Gastroesophageal sphincter (tissue), 4 donors: Measurements from ENCODE around the gene PAX3. TPM values are rescaled to one million over a fixed set of nuclear protein-coding genes. Genes with fewer than 3 reads are reported as not detected.

ENCODE experiments used
- ATAC-seq: fragments of 150-250 bp; one replicate; pipeline ENCODE4 v1.9.1; 2016; ENCODE audit warnings: mild to moderate bottlenecking, moderate library complexity
- H3K27ac ChIP-seq, 4 donors: fragments of 200-600 bp; sonication (generic) in 3 of 4; 1 replicate in 3 of 4; 2 replicates in 1 of 4; pipeline ENCODE4 v1.5.1; 2016 to 2019
- H3K27me3 ChIP-seq: fragments of 200-600 bp; sonication (generic); one replicate; pipeline ENCODE4 v1.5.1; 2019
- H3K36me3 ChIP-seq, 2 donors: fragments of 200-600 bp; sonication (generic); one replicate each; pipeline ENCODE4 v1.5.1; 2019; ENCODE audit warnings: control low read depth in 1 of 2
- H3K4me1 ChIP-seq, 3 donors: fragments of 200-600 bp; sonication (generic); 1 replicate in 2 of 3; 2 replicates in 1 of 3; pipeline ENCODE4 v1.5.1; 2016 to 2019; ENCODE audit warnings: control low read depth in 2 of 3
- H3K4me3 ChIP-seq, 2 donors: fragments of 200-600 bp; sonication (generic); one replicate each; pipeline ENCODE4 v1.5.1; 2019; ENCODE audit warnings: mild to moderate bottlenecking in 1 of 2, moderate library complexity in 1 of 2
- H3K9me3 ChIP-seq, 3 donors: fragments of 200-600 bp; sonication (generic); one replicate each; pipeline ENCODE4 v1.5.1; 2017 to 2019; ENCODE audit warnings: control low read depth in 2 of 3
- EP300 ChIP-seq: sonication (generic); formaldehyde crosslinking; IDR thresholded peaks from one replicate; pipeline ENCODE4 v1.6.1; 2017; ENCODE audit warnings: antibody characterized with exemption, mild to moderate bottlenecking
- POLR2A ChIP-seq, 2 donors: fragments of 450-650 bp; IDR thresholded peaks; one replicate each; pipeline ENCODE4 v1.6.1; 2017; ENCODE audit warnings: antibody characterized with exemption in 2 of 2, mild to moderate bottlenecking in 2 of 2, moderate library complexity in 1 of 2
- POLR2AphosphoS5 ChIP-seq: sonication (generic); formaldehyde crosslinking; IDR thresholded peaks from one replicate; pipeline ENCODE4 v1.6.1; 2017; ENCODE audit warnings: antibody characterized with exemption
- WGBS, 2 donors: methylation state at CpG; one replicate each; pipeline ENCODE4 v1.1.5; 2018; ENCODE audit warnings: low coverage in 1 of 2; 5-methylcytosine and 5-hydroxymethylcytosine counted together
- total RNA-seq, 4 donors: library from RNA; depleted of rRNA; stranded (reverse); fragments of >200 nt; gene quantifications; one replicate each; pipeline ENCODE4 v1.1.0, GENCODE V29; 2016
- TF ChIP-seq, protein P1 (sequence below), 4 experiments: fragments of 200-600 bp in 2 of 4; fragments of 450-650 bp in 2 of 4; sonication (generic) in 1 of 4; IDR thresholded peaks; one replicate each; pipeline ENCODE4 v1.5.1; 2017 to 2019; ENCODE audit warnings: antibody characterized with exemption in 4 of 4, mild to moderate bottlenecking in 2 of 4, moderate library complexity in 2 of 4

Gene PAX3
- total RNA-seq, 4 donors from 2014 or later, result 0.31 TPM; not detected in 3

GRCh38 chr2:222300726-222301052 lies 1.9 kb upstream of the PAX3 start:
- ATAC-seq, result no peak

GRCh38 chr2:222299906-222300725 lies 1.3 kb upstream of the PAX3 start:
- H3K27ac ChIP-seq, result no peak overlapping the region
- no peak for ATAC-seq
- no peak overlapping the region for H3K4me3 ChIP-seq
- H3K36me3 ChIP-seq, result no peaks in the 10 kb centered on the region
- H3K4me1 ChIP-seq, result peaks cover 0 to 92% (median 28%) of the 10 kb centered on the region in 3 donors
- TF ChIP-seq EP300 (no peak), POLR2AphosphoS5 (no peak), POLR2A (IDR thresholded peaks at IDR 0.05) (no peak)
- TF ChIP-seq, protein P1, sequence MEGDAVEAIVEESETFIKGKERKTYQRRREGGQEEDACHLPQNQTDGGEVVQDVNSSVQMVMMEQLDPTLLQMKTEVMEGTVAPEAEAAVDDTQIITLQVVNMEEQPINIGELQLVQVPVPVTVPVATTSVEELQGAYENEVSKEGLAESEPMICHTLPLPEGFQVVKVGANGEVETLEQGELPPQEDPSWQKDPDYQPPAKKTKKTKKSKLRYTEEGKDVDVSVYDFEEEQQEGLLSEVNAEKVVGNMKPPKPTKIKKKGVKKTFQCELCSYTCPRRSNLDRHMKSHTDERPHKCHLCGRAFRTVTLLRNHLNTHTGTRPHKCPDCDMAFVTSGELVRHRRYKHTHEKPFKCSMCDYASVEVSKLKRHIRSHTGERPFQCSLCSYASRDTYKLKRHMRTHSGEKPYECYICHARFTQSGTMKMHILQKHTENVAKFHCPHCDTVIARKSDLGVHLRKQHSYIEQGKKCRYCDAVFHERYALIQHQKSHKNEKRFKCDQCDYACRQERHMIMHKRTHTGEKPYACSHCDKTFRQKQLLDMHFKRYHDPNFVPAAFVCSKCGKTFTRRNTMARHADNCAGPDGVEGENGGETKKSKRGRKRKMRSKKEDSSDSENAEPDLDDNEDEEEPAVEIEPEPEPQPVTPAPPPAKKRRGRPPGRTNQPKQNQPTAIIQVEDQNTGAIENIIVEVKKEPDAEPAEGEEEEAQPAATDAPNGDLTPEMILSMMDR (IDR thresholded peaks at IDR 0.05), result no peak
- peaks cover 100% of the 10 kb centered on the region for H3K27me3 ChIP-seq
- WGBS, 2 donors, result 2 to 12% methylated on average over 15 of the region's 20 CpGs
- H3K9me3 ChIP-seq, result peaks cover 0 to 7% (median 0%) of the 10 kb centered on the region in 3 donors

More at GRCh38 chr2:222300726-222301052, 1.9 kb upstream of the PAX3 start:
- peaks cover 0 to 7% (median 0%) of the 10 kb centered on the region in 3 donors for H3K9me3 ChIP-seq
- H3K27ac ChIP-seq, result no peak overlapping the region
- TF ChIP-seq, protein P1 (IDR thresholded peaks at IDR 0.05), result no peak
- no peak for TF ChIP-seq POLR2A (IDR thresholded peaks at IDR 0.05)
- TF ChIP-seq POLR2AphosphoS5, result no peak
- no peak for TF ChIP-seq EP300
- no peak overlapping the region for H3K4me3 ChIP-seq
- 3 to 4% methylated on average over 6 to 9 of the region's 11 CpGs for WGBS, 2 donors
- H3K36me3 ChIP-seq, result no peaks in the 10 kb centered on the region
- peaks cover 0 to 92% (median 30%) of the 10 kb centered on the region in 3 donors for H3K4me1 ChIP-seq
- peaks cover 100% of the 10 kb centered on the region for H3K27me3 ChIP-seq

GRCh38 chr2:222298001-222298310 lies 842 bp downstream of the PAX3 start:
- peak overlapping the region in 1 of 2 donors; percentile 22 for H3K4me3 ChIP-seq
- 12 to 15% methylated on average over 15 to 16 of the region's 16 CpGs for WGBS, 2 donors
- TF ChIP-seq, protein P1 (IDR thresholded peaks at IDR 0.05), result no peak
- TF ChIP-seq POLR2AphosphoS5, result no peak
- no peak for TF ChIP-seq EP300
- TF ChIP-seq POLR2A (IDR thresholded peaks at IDR 0.05), result no peak
- no peaks in the 10 kb centered on the region for H3K36me3 ChIP-seq
- H3K27me3 ChIP-seq, result peaks cover 100% of the 10 kb centered on the region
- peaks cover 0 to 78% (median 27%) of the 10 kb centered on the region in 3 donors for H3K4me1 ChIP-seq
- peaks cover 0 to 7% (median 0%) of the 10 kb centered on the region in 3 donors for H3K9me3 ChIP-seq
- ATAC-seq, result no peak
- no peak overlapping the region for H3K27ac ChIP-seq

GRCh38 chr2:222297600-222297935 lies 1.2 kb downstream of the PAX3 start:
- Histone ChIP-seq H3K4me3 (no peak overlapping the region), H3K4me1 (peaks cover 0 to 76% (median 27%) of the 10 kb centered on the region in 3 donors), H3K36me3 (no peaks in the 10 kb centered on the region), H3K27me3 (peaks cover 100% of the 10 kb centered on the region), H3K27ac (no peak overlapping the region), H3K9me3 (peaks cover 0 to 7% (median 0%) of the 10 kb centered on the region in 3 donors)
- WGBS, 2 donors, result 18% methylated on average over 3 of the region's 6 CpGs; no CpG with 5 or more reads in 1 of the 2 donors
- TF ChIP-seq POLR2A (IDR thresholded peaks at IDR 0.05), result no peak
- TF ChIP-seq, protein P1 (IDR thresholded peaks at IDR 0.05), result no peak
- no peak for TF ChIP-seq EP300
- TF ChIP-seq POLR2AphosphoS5, result no peak
- no peak for ATAC-seq
